Stomach (tissue), 4 donors: ENCODE data around the gene GPRIN2.

Experiments used
- CTCF ChIP-seq, 7 experiments: fragments of 450-650 bp in 4 of 7; fragments of 200-600 bp in 3 of 7; sonication (generic) in 3 of 7; IDR thresholded peaks; one replicate each; pipeline ENCODE4 v1.5.1; 2016 to 2019; ENCODE audit warnings: antibody characterized with exemption in 7 of 7, control low read depth in 2 of 7, mild to moderate bottlenecking in 1 of 7
- POLR2A ChIP-seq, 4 donors: fragments of 450-650 bp; IDR thresholded peaks; one replicate each; pipeline ENCODE4 v1.6.1; 2016; ENCODE audit warnings: antibody characterized with exemption in 4 of 4, control low read depth in 2 of 4, mild to moderate bottlenecking in 1 of 4, moderate library complexity in 1 of 4
- POLR2AphosphoS5 ChIP-seq, 3 donors: sonication (generic); formaldehyde crosslinking; IDR thresholded peaks; one replicate each; pipeline ENCODE4 v1.6.1; 2016; ENCODE audit warnings: antibody characterized with exemption in 3 of 3

DNA sequence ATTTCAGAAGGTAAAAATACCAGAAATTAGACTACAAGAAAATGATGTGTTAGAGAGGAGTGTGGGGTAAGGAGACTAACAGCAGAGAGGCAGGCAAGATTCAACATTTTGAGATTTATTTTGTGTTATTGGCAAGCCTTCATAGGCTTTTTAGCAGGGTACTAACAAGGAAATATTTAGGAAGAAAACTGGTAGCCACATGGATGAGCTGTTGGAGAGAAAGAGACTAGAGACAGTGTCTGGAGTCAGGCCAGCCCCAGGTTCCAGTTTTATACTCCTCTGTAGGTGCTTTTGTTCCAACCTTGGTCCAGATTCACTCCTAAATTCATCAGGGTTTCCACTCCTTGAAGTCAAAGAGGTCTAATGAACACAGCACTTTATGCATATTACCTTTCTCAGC lies 41.1 kb downstream of the GPRIN2 start:
- TF ChIP-seq POLR2AphosphoS5 (IDR thresholded peaks at IDR 0.05) (no peak), POLR2A (IDR thresholded peaks at IDR 0.05) (no peak), CTCF (IDR thresholded peaks at IDR 0.05) (no peak)
